Gastrocnemius medialis (tissue), 4 donors: ENCODE data around the gene FERD3L. TPM values are rescaled to one million over a fixed set of nuclear protein-coding genes. Genes with fewer than 3 reads are reported as not detected.

Experiments
- ATAC-seq, 2 donors: fragments of 150-250 bp; one replicate each; pipeline ENCODE4 v1.9.1; 2016
- DNase-seq, 2 donors: peaks; one replicate each; pipeline ENCODE4 v3.0.0-alpha.2; 2019
- H3K27ac ChIP-seq, 4 donors: fragments of 200-600 bp; sonication (generic); 1 replicate in 1 of 4; 2 replicates in 3 of 4; pipeline ENCODE4 v1.5.1; 2016 to 2018; ENCODE audit warnings: mild to moderate bottlenecking in 2 of 4, moderate library complexity in 1 of 4
- H3K27me3 ChIP-seq, 3 donors: fragments of 200-600 bp; sonication (generic) in 2 of 3; 1 replicate in 1 of 3; 2 replicates in 2 of 3; pipeline versions ENCODE4 v1.5.1 to v1.6.0; 2016 to 2019; ENCODE audit warnings: mild to moderate bottlenecking in 1 of 3, moderate library complexity in 1 of 3
- H3K36me3 ChIP-seq, 2 donors: fragments of 200-600 bp; sonication (generic) in 1 of 2; one replicate each; pipeline ENCODE4 v1.5.1; 2017 to 2018
- H3K4me1 ChIP-seq, 2 donors: fragments of 200-600 bp; sonication (generic) in 1 of 2; one replicate each; pipeline ENCODE4 v1.5.1; 2016 to 2017; ENCODE audit warnings: mild to moderate bottlenecking in 2 of 2
- H3K4me3 ChIP-seq, 4 donors: fragments of 200-600 bp; sonication (generic) in 3 of 4; 1 replicate in 1 of 4; 2 replicates in 3 of 4; pipeline ENCODE4 v1.5.1; 2016 to 2019; ENCODE audit warnings: mild to moderate bottlenecking in 2 of 4
- H3K9me3 ChIP-seq, 3 donors: fragments of 200-600 bp; sonication (generic) in 2 of 3; 1 replicate in 1 of 3; 2 replicates in 2 of 3; pipeline ENCODE4 v1.5.1; 2016 to 2019
- CTCF ChIP-seq, 5 experiments: fragments of 450-650 bp in 3 of 5; fragments of 200-600 bp in 2 of 5; sonication (generic) in 2 of 5; IDR thresholded peaks in 4 of 5; conservative IDR thresholded peaks in 1 of 5; 1 replicate in 4 of 5; 2 replicates in 1 of 5; pipeline ENCODE4 v1.5.1; 2016 to 2019; ENCODE audit warnings: antibody characterized with exemption in 5 of 5, mild to moderate bottlenecking in 3 of 5, moderate library complexity in 3 of 5
- POLR2A ChIP-seq, 2 donors: fragments of 450-650 bp; IDR thresholded peaks; one replicate each; pipeline ENCODE4 v1.6.1; 2017; ENCODE audit warnings: antibody characterized with exemption in 2 of 2, mild to moderate bottlenecking in 2 of 2, moderate library complexity in 2 of 2
- in situ Hi-C, 4 donors: fragments of 200-750 bp; cut with MboI; loops; one replicate each; pipeline versions ENCODE4 v1.15.0 to v1.8.0; 2017; ENCODE audit warnings: low sequenced_read_pairs in 4 of 4
- intact Hi-C: fragments of 100-400 bp; cut with DNase I; formaldehyde crosslinking; loops from one replicate; pipeline ENCODE4 v1.15.1; 2023; ENCODE audit warnings: low total_unique reads
- total RNA-seq, 4 donors: library from RNA; depleted of rRNA; stranded (reverse); fragments of >200 nt; gene quantifications; one replicate each; pipeline versions ENCODE4 v1.1.0 to v1.2.3, GENCODE V29; 2016

FERD3L gene
- total RNA-seq, 4 donors from 2014 or later: not detected

- Histone ChIP-seq H3K27me3 (peaks cover 85 to 95% (median 88%) of the 10 kb centered on the region in 3 donors), H3K27ac (no peak overlapping the region), H3K4me1 (peaks cover 0 to 8% of the 10 kb centered on the region in 2 donors), H3K9me3 (no peaks in the 10 kb centered on the region), H3K4me3 (no peak overlapping the region), H3K36me3 (no peaks in the 10 kb centered on the region)
- DNase-seq (no peak), ATAC-seq (no peak)
- in situ Hi-C loops (no loop called here), intact Hi-C loops (no loop called here)
- no peak for TF ChIP-seq CTCF (IDR thresholded peaks at IDR 0.05 in 4 of 5, conservative IDR thresholded peaks at IDR 0.05 in 1 of 5)
- TF ChIP-seq POLR2A (IDR thresholded peaks at IDR 0.05): no peak
Observed at GRCh38 chr7:19109000-19109946, 35.9 kb downstream of the FERD3L start.

GRCh38 chr7:19107356-19108146, 37.7 kb downstream of the FERD3L start:
- TF ChIP-seq CTCF (IDR thresholded peaks at IDR 0.05 in 4 of 5, conservative IDR thresholded peaks at IDR 0.05 in 1 of 5): no peak
- no peak for TF ChIP-seq POLR2A (IDR thresholded peaks at IDR 0.05)
- no peak for DNase-seq
- no peaks in the 10 kb centered on the region for H3K9me3 ChIP-seq
- peaks cover 71 to 82% (median 77%) of the 10 kb centered on the region in 3 donors for H3K27me3 ChIP-seq
- in situ Hi-C loops (no loop called here), intact Hi-C loops (no loop called here)
- H3K36me3 ChIP-seq: no peaks in the 10 kb centered on the region
- peak overlapping the region; percentile 38 to 63 (median 50) for H3K4me3 ChIP-seq
- no peak overlapping the region for H3K27ac ChIP-seq
- H3K4me1 ChIP-seq: peaks cover 0 to 8% of the 10 kb centered on the region in 2 donors
- ATAC-seq: peak; percentile 52 to 58

GRCh38 chr7:19107081-19107355, 38.2 kb downstream of the FERD3L start:
- peak overlapping the region; percentile 38 to 63 (median 50) for H3K4me3 ChIP-seq
- peaks cover 70 to 77% (median 74%) of the 10 kb centered on the region in 3 donors for H3K27me3 ChIP-seq
- peaks cover 0 to 8% of the 10 kb centered on the region in 2 donors for H3K4me1 ChIP-seq
- no peak for TF ChIP-seq CTCF (IDR thresholded peaks at IDR 0.05 in 4 of 5, conservative IDR thresholded peaks at IDR 0.05 in 1 of 5)
- TF ChIP-seq POLR2A (IDR thresholded peaks at IDR 0.05): no peak
- no peaks in the 10 kb centered on the region for H3K9me3 ChIP-seq
- no peaks in the 10 kb centered on the region for H3K36me3 ChIP-seq
- in situ Hi-C loops (no loop called here), intact Hi-C loops (no loop called here)
- DNase-seq (no peak), ATAC-seq (no peak)
- no peak overlapping the region for H3K27ac ChIP-seq

- intact Hi-C loops (no loop called here), in situ Hi-C loops (no loop called here)
- ATAC-seq: no peak
- Histone ChIP-seq H3K27ac (no peak overlapping the region), H3K4me3 (peak overlapping the region; percentile 15 to 63 (median 40)), H3K36me3 (no peaks in the 10 kb centered on the region), H3K9me3 (no peaks in the 10 kb centered on the region), H3K27me3 (peaks cover 64 to 77% (median 72%) of the 10 kb centered on the region in 3 donors), H3K4me1 (peaks cover 0 to 8% of the 10 kb centered on the region in 2 donors)
- no peak for TF ChIP-seq CTCF (IDR thresholded peaks at IDR 0.05 in 4 of 5, conservative IDR thresholded peaks at IDR 0.05 in 1 of 5)
- no peak for TF ChIP-seq POLR2A (IDR thresholded peaks at IDR 0.05)
- no peak for DNase-seq
Observed at GRCh38 chr7:19106241-19107080, 38.8 kb downstream of the FERD3L start.
